HEK293 (cell line): ENCODE results near the gene MSH4.
A peak's percentile ranks its signal among the peaks of the same experiment; 100 is the strongest.

Experiments used
- CTCF ChIA-PET: fragments of 350-600 bp; formaldehyde crosslinking; extraction: SDS; loops from one replicate; lab custom pipeline; 2021; ENCODE audit warnings: antibody characterized with exemption; lab: Yijun Ruan, JAX
- POLR2A ChIA-PET: fragments of 300-600 bp; formaldehyde crosslinking; extraction: SDS; loops from one replicate; lab custom pipeline; 2020; ENCODE audit warnings: antibody characterized with exemption, inconsistent platforms; lab: Yijun Ruan, JAX
- H3K27ac ChIP-seq: fragments of 200-500 bp; sonication (Bioruptor generic); 2 replicates; pipeline ENCODE4 v1.5.1; 2014; ENCODE audit warnings: low read depth, low read length, control low read depth, inconsistent platforms; ENCODE audit errors: extremely low read depth
- H3K36me3 ChIP-seq, 2 experiments: fragments of 200-500 bp in 1 of 2; sonication (Bioruptor generic) in 1 of 2; 1 replicate in 1 of 2; 2 replicates in 1 of 2; pipeline ENCODE4 v1.5.1; 2014 to 2017; ENCODE audit warnings: inconsistent platforms in 2 of 2, low read length in 2 of 2; ENCODE audit not compliant: control insufficient read depth in 2 of 2, insufficient read depth in 1 of 2
- H3K4me1 ChIP-seq: fragments of 200-500 bp; sonication (Bioruptor generic); 2 replicates; pipeline ENCODE4 v1.5.1; 2014; ENCODE audit warnings: mild to moderate bottlenecking, low read length, inconsistent platforms; ENCODE audit not compliant: control insufficient read depth, insufficient read depth
- H3K4me3 ChIP-seq: 2 replicates; pipeline ENCODE4 v1.5.1; 2011; ENCODE audit warnings: low read depth, mild to moderate bottlenecking, control low read depth, low read length, moderate library complexity
- H3K9me3 ChIP-seq: fragments of 200-500 bp; sonication (Bioruptor generic); 2 replicates; pipeline ENCODE4 v1.5.1; 2014; ENCODE audit warnings: low read depth, low read length, inconsistent platforms; ENCODE audit not compliant: control insufficient read depth, insufficient read depth
- REST ChIP-seq: fragments of 450-650 bp; formaldehyde crosslinking; IDR thresholded peaks from 2 replicates; pipeline ENCODE4 v1.5.1; 2016; ENCODE audit warnings: missing biosample characterization, missing genetic modification characterization
- SP3 ChIP-seq: fragments of 450-650 bp; formaldehyde crosslinking; IDR thresholded peaks from 2 replicates; pipeline ENCODE4 v1.5.1; 2016; ENCODE audit warnings: missing biosample characterization, missing genetic modification characterization
- ZNF16 ChIP-seq: fragments of 450-650 bp; formaldehyde crosslinking; IDR thresholded peaks from 2 replicates; pipeline ENCODE4 v1.5.1; 2016; ENCODE audit warnings: low read depth, missing biosample characterization, missing genetic modification characterization
- ZNF23 ChIP-seq: fragments of 450-650 bp; formaldehyde crosslinking; IDR thresholded peaks from 2 replicates; pipeline ENCODE4 v1.5.1; 2016; ENCODE audit warnings: missing biosample characterization, missing genetic modification characterization, borderline replicate concordance
- ZNF280C ChIP-seq: fragments of 450-650 bp; formaldehyde crosslinking; IDR thresholded peaks from 2 replicates; pipeline ENCODE4 v1.5.1; 2016; ENCODE audit warnings: missing biosample characterization, missing genetic modification characterization
- ZNF311 ChIP-seq: fragments of 450-650 bp; formaldehyde crosslinking; IDR thresholded peaks from 2 replicates; pipeline ENCODE4 v1.5.1; 2017; ENCODE audit warnings: missing biosample characterization, missing genetic modification characterization, borderline replicate concordance
- ZNF394 ChIP-seq: fragments of 450-650 bp; formaldehyde crosslinking; IDR thresholded peaks from 2 replicates; pipeline ENCODE4 v1.5.1; 2016; ENCODE audit warnings: missing biosample characterization, missing genetic modification characterization, mild to moderate bottlenecking, moderate library complexity, borderline replicate concordance
- ZNF501 ChIP-seq: fragments of 450-650 bp; formaldehyde crosslinking; IDR thresholded peaks from 2 replicates; pipeline ENCODE4 v1.5.1; 2016; ENCODE audit warnings: missing biosample characterization, missing genetic modification characterization
- ZNF791 ChIP-seq: fragments of 450-650 bp; formaldehyde crosslinking; IDR thresholded peaks from 2 replicates; pipeline ENCODE4 v1.5.1; 2016; ENCODE audit warnings: missing biosample characterization, missing genetic modification characterization
- ZSCAN23 ChIP-seq: fragments of 450-650 bp; formaldehyde crosslinking; IDR thresholded peaks from 2 replicates; pipeline ENCODE4 v1.5.1; 2016; ENCODE audit warnings: missing biosample characterization, missing genetic modification characterization
- ZSCAN4 ChIP-seq: fragments of 450-650 bp; formaldehyde crosslinking; IDR thresholded peaks from 2 replicates; pipeline ENCODE4 v1.5.1; 2017; ENCODE audit warnings: missing biosample characterization, missing genetic modification characterization
- TF ChIP-seq, protein P1 (sequence below): fragments of 450-650 bp; formaldehyde crosslinking; IDR thresholded peaks from 2 replicates; pipeline ENCODE4 v1.5.1; 2017; ENCODE audit warnings: missing biosample characterization, missing genetic modification characterization

Gene MSH4

GRCh38 chr1:75785983-75786853, 10.5 kb upstream of the MSH4 start, which contains the start of gene RABGGTB (continued):
- no peak for TF ChIP-seq ZNF280C
- 0 out of 2 replicates have a peak, but pooled peaks have one; percentile 11 for TF ChIP-seq SP3
- TF ChIP-seq ZNF791 (tag by site-specific recombination) = no peak
- TF ChIP-seq ZNF501 (tag by site-specific recombination) = peak; percentile 83; the same call in 1 of the 2 replicates
- no peak for TF ChIP-seq ZSCAN23 (tag by site-specific recombination)
- no peak for TF ChIP-seq ZSCAN4 (tag by site-specific recombination)
- peak; percentile 34; the same call in 1 of the 2 replicates for TF ChIP-seq ZNF394 (tag by site-specific recombination)
- peak; percentile 29; the same call in 1 of the 2 replicates for TF ChIP-seq ZNF16 (tag by site-specific recombination)
- no peak for TF ChIP-seq ZNF23 (tag by site-specific recombination)

GRCh38 chr1:75786901-75787493, 9.7 kb upstream of the MSH4 start:
- no peaks in the 10 kb centered on the region for H3K9me3 ChIP-seq
- POLR2A ChIA-PET = interaction anchor here (0.9 to 1.7 kb wide), 5 partner anchors 8 to 23 kb away, joined by 4 to 10 read pairs (median 5); partner anchors contain the start of gene MSH4
- H3K4me1 ChIP-seq = no peaks in the 10 kb centered on the region
- CTCF ChIA-PET = no interaction called here
- TF ChIP-seq, protein P1, sequence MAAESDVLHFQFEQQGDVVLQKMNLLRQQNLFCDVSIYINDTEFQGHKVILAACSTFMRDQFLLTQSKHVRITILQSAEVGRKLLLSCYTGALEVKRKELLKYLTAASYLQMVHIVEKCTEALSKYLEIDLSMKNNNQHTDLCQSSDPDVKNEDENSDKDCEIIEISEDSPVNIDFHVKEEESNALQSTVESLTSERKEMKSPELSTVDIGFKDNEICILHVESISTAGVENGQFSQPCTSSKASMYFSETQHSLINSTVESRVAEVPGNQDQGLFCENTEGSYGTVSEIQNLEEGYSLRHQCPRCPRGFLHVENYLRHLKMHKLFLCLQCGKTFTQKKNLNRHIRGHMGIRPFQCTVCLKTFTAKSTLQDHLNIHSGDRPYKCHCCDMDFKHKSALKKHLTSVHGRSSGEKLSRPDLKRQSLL (tag by site-specific recombination) = 0 out of 2 replicates have a peak, but pooled peaks have one; percentile 2
- TF ChIP-seq REST (tag by site-specific recombination) = no peak
- no peak for TF ChIP-seq ZNF311 (tag by site-specific recombination)
- H3K4me3 ChIP-seq = peak overlapping the region; percentile 79
- H3K27ac ChIP-seq = peak overlapping the region; percentile 50; the same call in 1 of the 2 replicates
- H3K36me3 ChIP-seq = peaks cover 25 to 51% of the 10 kb centered on the region in 2 experiments
